Lower leg skin (tissue), 4 donors: Measurements from ENCODE around the gene ADARB1. TPM values are rescaled to one million over a fixed set of nuclear protein-coding genes. Genes with fewer than 3 reads are reported as not detected.
A peak's percentile ranks its signal among the peaks of the same experiment; 100 is the strongest.
"Not testable (repeated sequence)": the region's sequence is repeated elsewhere in the genome, so short reads cannot be mapped to it uniquely, and the experiment has no call there.

Source experiments
- DNase-seq, 2 donors: peaks; one replicate each; pipeline ENCODE4 v3.0.0-alpha.2; 2019; ENCODE audit warnings: low spot score in 2 of 2
- H3K4me3 ChIP-seq: fragments of 200-600 bp; sonication (generic); 2 replicates; pipeline ENCODE4 v1.5.1; 2017; ENCODE audit warnings: mild to moderate bottlenecking, low read depth; ENCODE audit not compliant: poor library complexity, severe bottlenecking
- POLR2A ChIP-seq, 2 donors: fragments of 450-650 bp; IDR thresholded peaks; one replicate each; pipeline ENCODE4 v1.6.1; 2016 to 2017; ENCODE audit warnings: antibody characterized with exemption in 2 of 2, mild to moderate bottlenecking in 1 of 2, moderate library complexity in 1 of 2
- WGBS, 2 donors: methylation state at CpG; one replicate each; pipeline ENCODE4 v1.1.5; 2018; 5-methylcytosine and 5-hydroxymethylcytosine counted together
- intact Hi-C: fragments of 100-400 bp; cut with DNase I; formaldehyde crosslinking; loops from one replicate; pipeline ENCODE4 v1.15.0; 2023; ENCODE audit warnings: low total_unique reads
- total RNA-seq, 4 donors: library from RNA; depleted of rRNA; stranded (reverse); fragments of >200 nt; gene quantifications; one replicate each; pipeline ENCODE4 v1.1.0, GENCODE V29; 2016
- TF ChIP-seq, protein P1 (sequence below), 3 donors: fragments of 450-650 bp; IDR thresholded peaks; one replicate each; pipeline ENCODE4 v1.5.1; 2016; ENCODE audit warnings: antibody characterized with exemption in 3 of 3, mild to moderate bottlenecking in 3 of 3, moderate library complexity in 2 of 3

ADARB1 gene
- total RNA-seq, 4 donors from 2014 or later, result 14.6 to 21.9 (median 16.6) TPM

DNA sequence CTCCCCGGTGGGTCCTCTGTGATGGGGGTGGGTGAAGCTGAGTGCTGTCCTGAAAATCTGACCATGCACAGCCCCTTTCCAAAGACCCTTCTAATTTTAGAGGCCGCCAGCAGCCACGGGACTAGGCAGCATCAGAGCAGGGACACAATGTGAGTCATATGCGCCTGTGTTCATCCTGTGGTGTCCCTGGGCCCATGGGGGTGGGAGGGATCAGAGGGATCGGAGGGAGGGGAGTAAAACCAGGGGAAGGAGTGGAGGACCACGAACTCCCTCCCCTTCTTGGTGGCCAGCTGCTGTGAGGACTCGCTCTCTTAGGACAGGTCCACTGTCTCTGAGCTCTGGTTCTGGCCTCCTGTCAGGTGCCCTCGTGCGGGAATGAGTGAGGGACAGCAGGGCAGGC lies 61.5 kb downstream of the ADARB1 start:
- TF ChIP-seq POLR2A (IDR thresholded peaks at IDR 0.05), result no peak
- TF ChIP-seq, protein P1, sequence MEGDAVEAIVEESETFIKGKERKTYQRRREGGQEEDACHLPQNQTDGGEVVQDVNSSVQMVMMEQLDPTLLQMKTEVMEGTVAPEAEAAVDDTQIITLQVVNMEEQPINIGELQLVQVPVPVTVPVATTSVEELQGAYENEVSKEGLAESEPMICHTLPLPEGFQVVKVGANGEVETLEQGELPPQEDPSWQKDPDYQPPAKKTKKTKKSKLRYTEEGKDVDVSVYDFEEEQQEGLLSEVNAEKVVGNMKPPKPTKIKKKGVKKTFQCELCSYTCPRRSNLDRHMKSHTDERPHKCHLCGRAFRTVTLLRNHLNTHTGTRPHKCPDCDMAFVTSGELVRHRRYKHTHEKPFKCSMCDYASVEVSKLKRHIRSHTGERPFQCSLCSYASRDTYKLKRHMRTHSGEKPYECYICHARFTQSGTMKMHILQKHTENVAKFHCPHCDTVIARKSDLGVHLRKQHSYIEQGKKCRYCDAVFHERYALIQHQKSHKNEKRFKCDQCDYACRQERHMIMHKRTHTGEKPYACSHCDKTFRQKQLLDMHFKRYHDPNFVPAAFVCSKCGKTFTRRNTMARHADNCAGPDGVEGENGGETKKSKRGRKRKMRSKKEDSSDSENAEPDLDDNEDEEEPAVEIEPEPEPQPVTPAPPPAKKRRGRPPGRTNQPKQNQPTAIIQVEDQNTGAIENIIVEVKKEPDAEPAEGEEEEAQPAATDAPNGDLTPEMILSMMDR (IDR thresholded peaks at IDR 0.05), result no peak
- WGBS, 2 donors, result 80 to 85% methylated on average over 9 of the region's 9 CpGs
- peak in 1 of 2 donors; percentile 78 for DNase-seq
- intact Hi-C loops, result loop anchor here (5.0 kb wide), 2 partner anchors 189 to 301 kb away; no protein-coding TSS in a partner anchor
- H3K4me3 ChIP-seq, result no peak overlapping the region

DNA sequence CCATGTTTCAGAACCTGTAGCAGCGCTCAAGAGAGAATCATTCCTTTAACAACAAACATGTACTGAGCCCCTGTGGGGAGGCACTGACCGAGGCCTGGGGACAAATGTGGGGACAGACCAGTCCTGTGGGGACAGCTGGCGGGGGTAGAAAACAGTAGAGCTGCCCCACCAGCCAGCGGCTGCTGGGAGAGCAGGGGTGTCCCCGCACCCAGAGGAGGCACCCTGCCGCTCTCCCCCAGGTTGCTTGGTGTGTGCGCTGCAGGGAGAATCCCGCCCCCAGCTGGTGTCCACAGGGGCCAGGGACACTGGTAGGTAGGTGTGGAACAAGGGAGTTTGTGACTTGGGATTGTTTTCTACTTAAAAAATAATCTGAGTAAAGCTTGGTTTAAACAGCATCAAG lies 62.1 kb downstream of the ADARB1 start:
- DNase-seq, result peak in 1 of 2 donors; percentile 86
- TF ChIP-seq, protein P1 (IDR thresholded peaks at IDR 0.05), result no peak
- TF ChIP-seq POLR2A (IDR thresholded peaks at IDR 0.05), result no peak
- 88 to 96% methylated on average over 8 of the region's 8 CpGs for WGBS, 2 donors
- no peak overlapping the region for H3K4me3 ChIP-seq
- intact Hi-C loops, result loop anchor here (5.0 kb wide), 2 partner anchors 189 to 301 kb away; no protein-coding TSS in a partner anchor

DNA sequence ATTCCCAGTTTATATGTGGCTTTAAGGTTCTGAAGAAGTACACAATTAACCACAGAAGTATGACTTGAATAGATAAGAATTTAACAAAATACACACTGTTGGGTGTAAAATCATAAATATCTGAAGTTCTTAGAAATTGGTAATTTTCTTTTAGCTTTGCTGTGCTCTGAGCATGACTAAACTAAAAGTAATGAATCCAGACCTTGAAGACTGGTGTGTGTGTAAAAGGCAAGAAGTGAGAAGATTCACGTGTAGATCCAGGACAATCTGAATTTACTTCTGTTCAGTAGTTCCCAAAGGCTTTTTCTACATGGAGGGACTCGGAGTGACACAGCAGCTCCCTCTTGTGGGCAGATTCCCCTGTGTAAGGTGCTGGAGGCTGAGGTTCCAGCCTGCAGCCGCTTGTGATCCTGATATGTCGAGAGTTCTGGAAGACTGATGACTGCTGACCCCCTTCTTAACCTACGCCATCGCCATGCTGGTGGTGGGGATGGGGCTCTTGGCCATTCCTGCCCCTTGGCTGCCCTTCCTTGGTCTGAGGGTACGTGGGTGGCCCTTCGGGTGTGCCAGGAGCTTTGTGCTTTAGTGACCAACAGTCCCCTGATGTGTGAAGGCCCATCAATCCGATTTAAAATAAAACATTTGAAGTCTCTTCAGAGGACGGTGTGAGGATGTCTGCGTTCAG lies 62.7 kb downstream of the ADARB1 start:
- peak; percentile 88 to 96 for DNase-seq
- no peak overlapping the region for H3K4me3 ChIP-seq
- WGBS, 2 donors, result 42 to 45% methylated on average over 11 of the region's 11 CpGs
- intact Hi-C loops, result loop anchor here (5.0 kb wide), 2 partner anchors 190 to 300 kb away; no protein-coding TSS in a partner anchor
- no peak for TF ChIP-seq POLR2A (IDR thresholded peaks at IDR 0.05)
- TF ChIP-seq, protein P1 (IDR thresholded peaks at IDR 0.05), result peak in 1 of 3 donors; percentile 40

DNA sequence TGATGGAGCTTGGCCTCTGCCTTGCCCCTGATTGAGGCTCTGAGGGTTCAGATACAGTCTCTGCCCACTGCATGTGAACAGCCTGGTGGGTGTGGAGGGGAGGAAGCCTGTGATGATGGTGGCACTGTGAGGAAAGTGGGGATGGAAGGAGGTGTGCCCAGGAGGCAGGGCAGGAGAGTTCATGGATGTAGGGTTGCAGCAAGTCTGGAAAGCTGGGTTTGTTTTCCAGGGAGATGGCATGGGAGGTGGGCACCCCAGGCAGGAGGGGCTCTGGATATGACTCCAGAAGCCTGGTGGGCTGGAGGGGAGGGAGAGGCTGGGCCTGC lies 63.2 kb downstream of the ADARB1 start:
- no peak overlapping the region for H3K4me3 ChIP-seq
- DNase-seq, result peak in 1 of 2 donors; percentile 77
- TF ChIP-seq POLR2A (IDR thresholded peaks at IDR 0.05), result no peak
- TF ChIP-seq, protein P1 (IDR thresholded peaks at IDR 0.05), result no peak
- intact Hi-C loops, result loop anchor here (5.0 kb wide), 2 partner anchors 190 to 300 kb away; no protein-coding TSS in a partner anchor

DNA sequence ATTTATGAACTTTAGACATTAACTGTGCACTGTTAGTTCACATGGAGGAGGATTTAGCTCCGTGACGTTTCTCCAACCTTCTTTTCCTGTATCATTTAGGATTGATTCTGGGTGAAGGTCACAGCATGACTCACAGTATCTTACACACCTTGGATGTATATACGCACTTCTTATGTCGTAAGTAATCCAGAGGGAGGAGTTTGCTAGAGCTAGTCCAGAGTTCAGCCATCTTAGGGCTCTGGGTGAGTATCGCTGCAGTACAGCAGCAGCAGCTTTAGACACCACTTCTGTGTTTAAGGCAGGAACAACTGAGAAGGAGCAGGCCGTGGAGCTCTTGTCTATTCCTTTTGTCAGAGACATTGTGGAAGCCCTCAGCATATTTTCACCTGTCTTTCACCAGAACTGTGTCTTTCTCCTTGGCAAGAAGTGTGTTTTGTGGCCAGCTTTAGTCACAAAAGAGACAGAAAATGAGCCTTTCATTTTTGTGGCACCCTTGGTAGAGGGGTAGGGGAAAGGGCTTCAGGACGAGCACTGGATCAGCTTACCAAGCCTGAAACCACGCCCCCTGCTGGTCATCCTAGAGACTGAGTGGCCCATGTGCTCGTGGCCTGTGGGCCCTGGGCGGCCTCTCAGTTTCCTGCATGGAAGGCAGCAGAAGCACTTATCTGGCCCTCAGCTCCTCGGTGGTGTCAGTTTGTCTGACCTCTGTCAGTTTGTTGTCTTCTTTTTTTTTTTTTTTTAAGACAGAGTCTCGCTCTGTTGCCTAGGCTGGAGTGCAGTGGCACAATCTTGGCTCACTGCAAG lies 64.0 kb downstream of the ADARB1 start:
- 58 to 60% methylated on average over 12 of the region's 12 CpGs for WGBS, 2 donors
- DNase-seq, result peak in 1 of 2 donors; percentile 91
- intact Hi-C loops, result loop anchor here (5.0 kb wide), 2 partner anchors 191 to 299 kb away; no protein-coding TSS in a partner anchor
- TF ChIP-seq, protein P1 (IDR thresholded peaks at IDR 0.05), result no peak
- no peak for TF ChIP-seq POLR2A (IDR thresholded peaks at IDR 0.05)
- no peak overlapping the region for H3K4me3 ChIP-seq

DNA sequence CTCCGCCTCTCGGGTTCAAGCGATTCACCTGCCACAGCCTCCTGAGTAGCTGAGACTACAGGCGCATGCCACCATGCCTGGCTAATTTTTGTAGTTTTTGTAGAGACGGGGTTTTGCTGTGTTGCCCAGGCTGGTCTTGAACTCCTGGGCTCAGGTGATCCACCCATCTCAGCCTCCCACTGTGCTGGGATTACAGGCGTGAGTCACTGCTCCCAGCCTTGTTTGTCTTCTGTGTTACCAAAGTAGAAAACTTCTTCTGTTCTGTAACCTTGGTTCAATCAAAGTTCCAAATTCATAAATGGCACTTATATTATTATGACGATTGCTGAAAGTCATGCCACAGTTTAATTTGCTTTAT lies 64.6 kb downstream of the ADARB1 start:
- 93% methylated on average over 7 of the region's 7 CpGs for WGBS, 2 donors
- not testable (repeated sequence) for H3K4me3 ChIP-seq, DNase-seq
- intact Hi-C loops, result loop anchor here (5.0 kb wide), 2 partner anchors 192 to 298 kb away; no protein-coding TSS in a partner anchor
